Astrocyte (in vitro differentiated cells and primary cell): ENCODE data around the gene TRPM7. TPM values are rescaled to one million over a fixed set of nuclear protein-coding genes. Genes with fewer than 3 reads are reported as not detected.

Experiments
- DNase-seq: peaks from one replicate; pipeline ENCODE4 v3.0.0-alpha.2; 2010; ENCODE audit warnings: low read depth
- FAIRE-seq: peaks from 2 replicates; lab custom pipeline; 2011; peaks lifted over from hg19 to GRCh38; lab: Jason Lieb, UNC
- H2AFZ ChIP-seq: 2 replicates; pipeline ENCODE4 v1.6.0; 2012; ENCODE audit warnings: low read depth, low read length, inconsistent platforms
- H3K27ac ChIP-seq: 2 replicates; pipeline ENCODE4 v1.5.1; 2011; ENCODE audit warnings: low read depth, low read length, inconsistent platforms
- H3K27me3 ChIP-seq: 2 replicates; pipeline ENCODE4 v1.6.0; 2011; ENCODE audit warnings: low read length, inconsistent platforms; ENCODE audit not compliant: insufficient read depth
- H3K36me3 ChIP-seq: 2 replicates; pipeline ENCODE4 v1.5.1; 2011; ENCODE audit warnings: low read length, inconsistent platforms; ENCODE audit not compliant: insufficient read depth
- H3K4me1 ChIP-seq: 2 replicates; pipeline ENCODE4 v1.5.1; 2011; ENCODE audit warnings: low read length, inconsistent platforms; ENCODE audit not compliant: insufficient read depth
- H3K4me2 ChIP-seq: 2 replicates; pipeline ENCODE4 v1.6.0; 2012; ENCODE audit warnings: low read length, inconsistent platforms
- H3K4me3 ChIP-seq: 2 replicates; pipeline ENCODE4 v1.5.1; 2011; ENCODE audit warnings: low read depth, mild to moderate bottlenecking, low read length, inconsistent platforms; ENCODE audit not compliant: insufficient read depth
- H3K79me2 ChIP-seq: 2 replicates; pipeline ENCODE4 v1.6.0; 2012; ENCODE audit warnings: mild to moderate bottlenecking, low read length, inconsistent platforms; ENCODE audit not compliant: insufficient read depth
- H3K9ac ChIP-seq: 2 replicates; pipeline ENCODE4 v1.6.0; 2012; ENCODE audit warnings: mild to moderate bottlenecking, low read length, inconsistent platforms
- H3K9me3 ChIP-seq: 2 replicates; pipeline ENCODE4 v1.5.1; 2012; ENCODE audit warnings: low read depth, mild to moderate bottlenecking, low read length, inconsistent platforms; ENCODE audit not compliant: insufficient read depth
- H4K20me1 ChIP-seq: 2 replicates; pipeline ENCODE4 v1.6.0; 2012; ENCODE audit warnings: low read length, inconsistent platforms; ENCODE audit not compliant: insufficient read depth
- H3K27ac Mint-ChIP-seq: one replicate; pipeline ENCODE4 v1.8.0; 2021; ENCODE audit warnings: mild to moderate bottlenecking, mixed read lengths; ENCODE audit not compliant: unreplicated experiment
- H3K27me3 Mint-ChIP-seq: one replicate; pipeline ENCODE4 v1.8.0; 2021; ENCODE audit warnings: low read depth, mixed read lengths; ENCODE audit not compliant: unreplicated experiment
- H3K36me3 Mint-ChIP-seq: one replicate; pipeline ENCODE4 v1.8.0; 2021; ENCODE audit warnings: low read depth, mixed read lengths; ENCODE audit not compliant: unreplicated experiment
- H3K4me1 Mint-ChIP-seq: one replicate; pipeline ENCODE4 v1.8.0; 2021; ENCODE audit warnings: low read depth, mixed read lengths; ENCODE audit not compliant: unreplicated experiment
- H3K4me3 Mint-ChIP-seq: one replicate; pipeline ENCODE4 v1.8.0; 2021; ENCODE audit warnings: mild to moderate bottlenecking, moderate library complexity, mixed read lengths; ENCODE audit not compliant: unreplicated experiment
- H3K9me3 Mint-ChIP-seq: one replicate; pipeline ENCODE4 v1.8.0; 2021; ENCODE audit warnings: mild to moderate bottlenecking, mixed read lengths; ENCODE audit not compliant: unreplicated experiment
- EZH2 ChIP-seq: IDR thresholded peaks from 2 replicates; pipeline ENCODE4 v1.6.1; 2012; ENCODE audit warnings: mild to moderate bottlenecking, low read length, inconsistent platforms; ENCODE audit not compliant: insufficient read depth
- total RNA-seq: library from RNA; stranded (reverse); gene quantifications from 2 replicates; pipeline ENCODE4 v1.2.1, GENCODE V29; 2021
- TF ChIP-seq, protein P1 (sequence below): IDR thresholded peaks from 2 replicates; pipeline ENCODE4 v1.5.1; 2011; ENCODE audit warnings: low read depth, mild to moderate bottlenecking, inconsistent platforms, low read length, moderate library complexity; ENCODE audit not compliant: insufficient read depth

TRPM7 gene
- total RNA-seq, 1 donor from 2014 or later = 27.8 TPM

DNA sequence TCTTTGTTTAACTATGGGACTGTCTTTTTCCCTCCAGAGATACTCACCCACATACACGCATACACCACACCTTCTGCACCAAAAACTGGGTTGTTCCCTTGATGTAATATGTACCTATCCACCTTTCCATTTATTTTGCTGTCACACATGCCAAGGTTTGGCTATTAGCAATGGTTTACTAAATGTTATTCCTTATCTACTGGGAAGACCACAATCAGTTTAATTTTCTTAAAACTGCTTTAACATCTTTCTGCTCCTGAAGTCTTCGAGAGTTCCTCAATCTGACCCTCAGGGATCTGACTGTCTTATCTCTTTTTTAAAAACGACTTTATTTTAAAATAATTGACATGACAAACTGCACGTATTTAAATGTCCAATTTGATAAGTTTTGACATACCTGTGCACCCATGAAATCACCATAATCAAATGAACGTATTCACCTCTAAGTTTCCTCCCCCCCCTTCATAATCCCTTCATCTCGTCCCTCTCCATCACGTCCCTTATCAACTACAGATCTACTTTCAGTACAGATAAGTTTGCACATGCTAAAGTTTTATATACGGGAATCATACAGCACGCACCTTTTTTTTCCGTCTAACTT lies 805 bp upstream of the TRPM7 start:
- Mint-ChIP-seq H3K27me3 (no peaks in the 10 kb centered on the region), H3K9me3 (no peaks in the 10 kb centered on the region), H3K27ac (peak overlapping the region; percentile 49), H3K4me1 (peaks cover 12% of the 10 kb centered on the region), H3K4me3 (peak overlapping the region; percentile 88), H3K36me3 (peaks cover 2% of the 10 kb centered on the region)
- Histone ChIP-seq H3K27ac (peak overlapping the region; percentile 90), H3K27me3 (no peaks in the 10 kb centered on the region), H4K20me1 (peaks cover 37% of the 10 kb centered on the region), H3K4me2 (peak overlapping the region; percentile 95), H3K9me3 (no peaks in the 10 kb centered on the region), H3K4me3 (peak overlapping the region; percentile 94), H2AFZ (peak overlapping the region; percentile 93), H3K9ac (peak overlapping the region; percentile 95), H3K36me3 (peaks cover 2% of the 10 kb centered on the region), H3K79me2 (peaks cover 40% of the 10 kb centered on the region), H3K4me1 (peaks cover 12% of the 10 kb centered on the region)
- no peak for TF ChIP-seq EZH2
- TF ChIP-seq, protein P1, sequence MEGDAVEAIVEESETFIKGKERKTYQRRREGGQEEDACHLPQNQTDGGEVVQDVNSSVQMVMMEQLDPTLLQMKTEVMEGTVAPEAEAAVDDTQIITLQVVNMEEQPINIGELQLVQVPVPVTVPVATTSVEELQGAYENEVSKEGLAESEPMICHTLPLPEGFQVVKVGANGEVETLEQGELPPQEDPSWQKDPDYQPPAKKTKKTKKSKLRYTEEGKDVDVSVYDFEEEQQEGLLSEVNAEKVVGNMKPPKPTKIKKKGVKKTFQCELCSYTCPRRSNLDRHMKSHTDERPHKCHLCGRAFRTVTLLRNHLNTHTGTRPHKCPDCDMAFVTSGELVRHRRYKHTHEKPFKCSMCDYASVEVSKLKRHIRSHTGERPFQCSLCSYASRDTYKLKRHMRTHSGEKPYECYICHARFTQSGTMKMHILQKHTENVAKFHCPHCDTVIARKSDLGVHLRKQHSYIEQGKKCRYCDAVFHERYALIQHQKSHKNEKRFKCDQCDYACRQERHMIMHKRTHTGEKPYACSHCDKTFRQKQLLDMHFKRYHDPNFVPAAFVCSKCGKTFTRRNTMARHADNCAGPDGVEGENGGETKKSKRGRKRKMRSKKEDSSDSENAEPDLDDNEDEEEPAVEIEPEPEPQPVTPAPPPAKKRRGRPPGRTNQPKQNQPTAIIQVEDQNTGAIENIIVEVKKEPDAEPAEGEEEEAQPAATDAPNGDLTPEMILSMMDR = no peak
- FAIRE-seq (no peak), DNase-seq (no peak)

DNA sequence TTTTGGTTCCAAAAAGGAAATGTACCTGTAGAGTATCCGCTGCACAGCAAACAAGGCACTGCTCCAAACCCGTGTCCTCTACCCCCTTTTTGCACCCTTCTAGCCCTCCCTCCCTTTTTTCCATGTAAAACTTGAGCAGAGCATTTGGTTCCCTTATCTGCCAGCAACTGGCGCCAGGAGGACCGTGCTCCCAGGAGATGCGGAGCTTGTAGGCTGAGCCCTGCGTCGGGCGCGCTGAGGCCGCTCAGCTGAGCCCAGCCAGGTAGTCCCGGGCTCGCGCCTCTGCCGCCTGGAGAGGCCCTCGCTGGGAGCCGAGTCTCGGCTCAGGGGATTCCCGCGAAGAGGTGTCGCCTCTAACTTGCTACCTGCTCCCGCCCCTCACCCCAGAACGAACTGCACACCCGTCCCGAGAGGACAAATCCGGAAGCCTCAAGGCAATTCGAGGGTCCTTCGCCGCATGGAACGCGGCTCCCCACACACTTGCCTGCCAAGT lies 575 bp downstream of the TRPM7 start:
- Histone ChIP-seq H3K9me3 (no peaks in the 10 kb centered on the region), H4K20me1 (peaks cover 49% of the 10 kb centered on the region), H3K36me3 (peaks cover 2% of the 10 kb centered on the region), H3K27ac (peak overlapping the region; percentile 90), H3K4me1 (peaks cover 12% of the 10 kb centered on the region), H3K4me2 (peak overlapping the region; percentile 95), H3K4me3 (peak overlapping the region; percentile 94), H3K79me2 (peaks cover 54% of the 10 kb centered on the region), H3K9ac (peak overlapping the region; percentile 95), H3K27me3 (no peaks in the 10 kb centered on the region), H2AFZ (peak overlapping the region; percentile 93)
- no peak for TF ChIP-seq EZH2
- TF ChIP-seq, protein P1 = no peak
- DNase-seq = peak; percentile 47
- FAIRE-seq = no peak
- peaks cover 13% of the 10 kb centered on the region for H3K4me1 Mint-ChIP-seq
- H3K36me3 Mint-ChIP-seq = peaks cover 2% of the 10 kb centered on the region
- peak overlapping the region; percentile 94 for H3K27ac Mint-ChIP-seq
- H3K27me3 Mint-ChIP-seq = no peaks in the 10 kb centered on the region
- H3K4me3 Mint-ChIP-seq = peak overlapping the region; percentile 99
- H3K9me3 Mint-ChIP-seq = no peaks in the 10 kb centered on the region
